ENCODE data around the gene XYLB. TPM values are rescaled to one million over a fixed set of nuclear protein-coding genes. Genes with fewer than 3 reads are reported as not detected.

Gene XYLB
- total RNA-seq, 1 experiment from 2014 or later = 20.1 TPM

- no peaks in the 10 kb centered on the region for H3K9me3 Mint-ChIP-seq (ENCODE audit: unreplicated experiment)
- H3K27ac Mint-ChIP-seq (ENCODE audit: unreplicated experiment) = no peak overlapping the region
- H3K36me3 ChIP-seq (ENCODE audit: control insufficient read depth, insufficient read depth, low read length) = peaks cover 2% of the 10 kb centered on the region
- H3K4me3 ChIP-seq (ENCODE audit: low read depth, low read length) = no peak overlapping the region
- no peaks in the 10 kb centered on the region for H3K4me1 ChIP-seq
- no peaks in the 10 kb centered on the region for H3K9me3 ChIP-seq
- no peaks in the 10 kb centered on the region for H3K27me3 Mint-ChIP-seq (ENCODE audit: insufficient read depth, unreplicated experiment)
- no peaks in the 10 kb centered on the region for H3K27me3 ChIP-seq (replicated peaks; ENCODE audit: control insufficient read depth, insufficient read depth, low read length)
- BruUV-seq (replicated peaks) = no TSS peak
- CTCF ChIA-PET = no interaction called here
- POLR2A ChIA-PET = no interaction called here
- no peak overlapping the region for H3K4me3 Mint-ChIP-seq (ENCODE audit: unreplicated experiment)
- H3K4me1 Mint-ChIP-seq (ENCODE audit: low read depth, unreplicated experiment) = no peaks in the 10 kb centered on the region
- H3K36me3 Mint-ChIP-seq (ENCODE audit: insufficient read depth, unreplicated experiment) = peaks cover 27% of the 10 kb centered on the region
- intact Hi-C loops (cut with micrococcal nuclease; ENCODE audit: unreplicated experiment) = no loop called here
- no peak for TF ChIP-seq CTCF (IDR thresholded peaks at IDR 0.05; ENCODE audit: insufficient read depth in 1 of 2, low read depth in 1 of 2, low read length in 1 of 2, severe bottlenecking in 1 of 2, unreplicated experiment in 1 of 2)
- DNase-seq = no peak
These were observed 25.1 kb downstream of the XYLB start for GRCh38 chr3:38371541-38372213.

- Histone ChIP-seq H3K36me3 (ENCODE audit: control insufficient read depth, insufficient read depth, low read length) (peaks cover 2% of the 10 kb centered on the region), H3K4me1 (no peaks in the 10 kb centered on the region), H3K9me3 (no peaks in the 10 kb centered on the region), H3K4me3 (ENCODE audit: low read depth, low read length) (no peak overlapping the region), H3K27me3 (replicated peaks; ENCODE audit: control insufficient read depth, insufficient read depth, low read length) (no peaks in the 10 kb centered on the region)
- BruUV-seq (replicated peaks) = no TSS peak
- no peak overlapping the region for H3K27ac Mint-ChIP-seq (ENCODE audit: unreplicated experiment)
- intact Hi-C loops (cut with micrococcal nuclease; ENCODE audit: unreplicated experiment) = no loop called here
- H3K4me3 Mint-ChIP-seq (ENCODE audit: unreplicated experiment) = no peak overlapping the region
- no peaks in the 10 kb centered on the region for H3K9me3 Mint-ChIP-seq (ENCODE audit: unreplicated experiment)
- CTCF ChIA-PET = no interaction called here
- no peaks in the 10 kb centered on the region for H3K27me3 Mint-ChIP-seq (ENCODE audit: insufficient read depth, unreplicated experiment)
- POLR2A ChIA-PET = no interaction called here
- peaks cover 27% of the 10 kb centered on the region for H3K36me3 Mint-ChIP-seq (ENCODE audit: insufficient read depth, unreplicated experiment)
- TF ChIP-seq CTCF (IDR thresholded peaks at IDR 0.05; ENCODE audit: insufficient read depth in 1 of 2, low read depth in 1 of 2, low read length in 1 of 2, severe bottlenecking in 1 of 2, unreplicated experiment in 1 of 2) = no peak
- no peak for DNase-seq
- H3K4me1 Mint-ChIP-seq (ENCODE audit: low read depth, unreplicated experiment) = no peaks in the 10 kb centered on the region
These were observed 25.6 kb downstream of the XYLB start for GRCh38 chr3:38372214-38372601.

- H3K4me3 Mint-ChIP-seq (ENCODE audit: unreplicated experiment) = no peak overlapping the region
- peaks cover 2% of the 10 kb centered on the region for H3K36me3 ChIP-seq (ENCODE audit: control insufficient read depth, insufficient read depth, low read length)
- ChIA-PET CTCF (no interaction called here), POLR2A (no interaction called here)
- H3K27me3 ChIP-seq (replicated peaks; ENCODE audit: control insufficient read depth, insufficient read depth, low read length) = no peaks in the 10 kb centered on the region
- no peaks in the 10 kb centered on the region for H3K9me3 Mint-ChIP-seq (ENCODE audit: unreplicated experiment)
- H3K4me3 ChIP-seq (ENCODE audit: low read depth, low read length) = no peak overlapping the region
- peaks cover 36% of the 10 kb centered on the region for H3K36me3 Mint-ChIP-seq (ENCODE audit: insufficient read depth, unreplicated experiment)
- no peaks in the 10 kb centered on the region for H3K4me1 Mint-ChIP-seq (ENCODE audit: low read depth, unreplicated experiment)
- TF ChIP-seq CTCF (IDR thresholded peaks at IDR 0.05; ENCODE audit: insufficient read depth in 1 of 2, low read depth in 1 of 2, low read length in 1 of 2, severe bottlenecking in 1 of 2, unreplicated experiment in 1 of 2) = no peak
- no peaks in the 10 kb centered on the region for H3K27me3 Mint-ChIP-seq (ENCODE audit: insufficient read depth, unreplicated experiment)
- H3K4me1 ChIP-seq = no peaks in the 10 kb centered on the region
- intact Hi-C loops (cut with micrococcal nuclease; ENCODE audit: unreplicated experiment) = no loop called here
- H3K9me3 ChIP-seq = no peaks in the 10 kb centered on the region
- no peak overlapping the region for H3K27ac Mint-ChIP-seq (ENCODE audit: unreplicated experiment)
- no TSS peak for BruUV-seq (replicated peaks)
- no peak for DNase-seq
These were observed 27.6 kb downstream of the XYLB start for GRCh38 chr3:38374221-38374620.
